Amniotic epithelial cell (primary cell): ENCODE measurements around the gene VAMP5.
A peak's percentile ranks its signal among the peaks of the same experiment; 100 is the strongest.

ENCODE experiments used
- DNase-seq: peaks from one replicate; pipeline ENCODE4 v3.0.0-alpha.2; 2010; ENCODE audit warnings: low read depth

Gene VAMP5

GRCh38 chr2:85635636-85636035 is 51.4 kb downstream of the VAMP5 start:
- peak; percentile 78 for DNase-seq

- DNase-seq: no peak
Measured at GRCh38 chr2:85642725-85643124, 58.5 kb downstream of the VAMP5 start.
